MCF 10A (cell line): Measurements from ENCODE around the gene BCL2. TPM values are rescaled to one million over a fixed set of nuclear protein-coding genes. Genes with fewer than 3 reads are reported as not detected.

Experiments used
- BruUV-seq: library from RNA; stranded (reverse); fragments of 400-500 nt; replicated peaks from 2 replicates; lab custom pipeline; 2021; lab: Mats Ljungman, UMichigan
- CTCF ChIA-PET: fragments of 300-600 bp; sonication (Branson Sonifier 250); formaldehyde crosslinking; extraction: SDS; loops from one replicate; lab custom pipeline; 2021; ENCODE audit warnings: antibody characterized with exemption, inconsistent platforms; lab: Yijun Ruan, JAX
- POLR2A ChIA-PET: fragments of 300-600, 350-650 bp; sonication (Branson Sonifier 250); formaldehyde crosslinking; extraction: SDS; loops from one replicate; lab custom pipeline; 2020; ENCODE audit warnings: antibody characterized with exemption, inconsistent platforms; lab: Yijun Ruan, JAX
- DNase-seq: peaks from one replicate; pipeline ENCODE4 v3.0.0-alpha.2; 2018; ENCODE audit not compliant: unreplicated experiment
- H3K27ac Mint-ChIP-seq: one replicate; pipeline ENCODE4 v1.8.0; 2022; ENCODE audit warnings: mild to moderate bottlenecking, low read depth, mixed read lengths; ENCODE audit not compliant: unreplicated experiment
- H3K27me3 Mint-ChIP-seq: one replicate; pipeline ENCODE4 v1.8.0; 2022; ENCODE audit warnings: mixed read lengths; ENCODE audit not compliant: insufficient read depth, unreplicated experiment
- H3K36me3 Mint-ChIP-seq: one replicate; pipeline ENCODE4 v1.8.0; 2022; ENCODE audit warnings: mild to moderate bottlenecking, moderate library complexity, mixed read lengths; ENCODE audit not compliant: insufficient read depth, unreplicated experiment
- H3K4me1 Mint-ChIP-seq: one replicate; pipeline ENCODE4 v1.8.0; 2022; ENCODE audit warnings: mixed read lengths; ENCODE audit not compliant: insufficient read depth, unreplicated experiment
- H3K4me3 Mint-ChIP-seq: one replicate; pipeline ENCODE4 v1.8.0; 2022; ENCODE audit warnings: mild to moderate bottlenecking, moderate library complexity, mixed read lengths; ENCODE audit not compliant: unreplicated experiment
- H3K9me3 Mint-ChIP-seq: one replicate; pipeline ENCODE4 v1.8.0; 2022; ENCODE audit warnings: mixed read lengths; ENCODE audit not compliant: unreplicated experiment
- intact Hi-C: fragments of 100-400 bp; cut with micrococcal nuclease; formaldehyde crosslinking; loops from 2 replicates; pipeline ENCODE4 v1.14.1; 2022
- total RNA-seq: library from RNA; stranded (reverse); gene quantifications from 2 replicates; pipeline ENCODE4 v1.2.3, GENCODE V29; 2022
- TF ChIP-seq, protein P1 (sequence below): fragments of 200-600 bp; IDR thresholded peaks from one replicate; pipeline ENCODE4 v1.8.0; 2022; ENCODE audit warnings: antibody characterized with exemption, mild to moderate bottlenecking; ENCODE audit not compliant: unreplicated experiment

Gene BCL2
- total RNA-seq, 1 experiment from 2014 or later: 3.0 TPM

DNA sequence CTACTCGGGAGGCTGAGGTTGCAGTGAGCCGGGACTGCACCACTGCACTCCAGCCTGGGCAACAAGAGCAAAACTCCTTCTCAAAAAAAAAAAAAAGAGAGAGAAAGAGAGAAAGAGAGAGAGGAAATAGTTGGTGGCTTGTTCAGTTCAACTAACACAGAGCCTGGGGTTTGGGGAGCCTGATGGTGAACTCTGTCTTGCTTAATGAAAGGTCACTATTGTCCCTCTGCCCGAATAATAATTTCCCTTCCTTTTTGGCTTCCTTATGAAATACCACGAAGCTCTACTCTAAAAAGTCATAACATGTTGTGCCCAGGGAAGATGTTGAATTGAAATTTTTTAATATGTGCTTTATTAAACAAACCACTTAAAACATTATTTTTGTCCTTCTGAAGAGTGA is 17.3 kb downstream of the BCL2 start:
- no peak for DNase-seq
- H3K27ac Mint-ChIP-seq: no peak overlapping the region
- no peaks in the 10 kb centered on the region for H3K4me1 Mint-ChIP-seq
- intact Hi-C loops: no loop called here
- no peak overlapping the region for H3K4me3 Mint-ChIP-seq
- ChIA-PET POLR2A (no interaction called here), CTCF (interaction anchor here (1.2 kb wide), 1 partner anchor 25 kb away, joined by 3 read pairs; no protein-coding TSS in a partner anchor)
- H3K9me3 Mint-ChIP-seq: no peaks in the 10 kb centered on the region
- no peaks in the 10 kb centered on the region for H3K27me3 Mint-ChIP-seq
- TF ChIP-seq, protein P1, sequence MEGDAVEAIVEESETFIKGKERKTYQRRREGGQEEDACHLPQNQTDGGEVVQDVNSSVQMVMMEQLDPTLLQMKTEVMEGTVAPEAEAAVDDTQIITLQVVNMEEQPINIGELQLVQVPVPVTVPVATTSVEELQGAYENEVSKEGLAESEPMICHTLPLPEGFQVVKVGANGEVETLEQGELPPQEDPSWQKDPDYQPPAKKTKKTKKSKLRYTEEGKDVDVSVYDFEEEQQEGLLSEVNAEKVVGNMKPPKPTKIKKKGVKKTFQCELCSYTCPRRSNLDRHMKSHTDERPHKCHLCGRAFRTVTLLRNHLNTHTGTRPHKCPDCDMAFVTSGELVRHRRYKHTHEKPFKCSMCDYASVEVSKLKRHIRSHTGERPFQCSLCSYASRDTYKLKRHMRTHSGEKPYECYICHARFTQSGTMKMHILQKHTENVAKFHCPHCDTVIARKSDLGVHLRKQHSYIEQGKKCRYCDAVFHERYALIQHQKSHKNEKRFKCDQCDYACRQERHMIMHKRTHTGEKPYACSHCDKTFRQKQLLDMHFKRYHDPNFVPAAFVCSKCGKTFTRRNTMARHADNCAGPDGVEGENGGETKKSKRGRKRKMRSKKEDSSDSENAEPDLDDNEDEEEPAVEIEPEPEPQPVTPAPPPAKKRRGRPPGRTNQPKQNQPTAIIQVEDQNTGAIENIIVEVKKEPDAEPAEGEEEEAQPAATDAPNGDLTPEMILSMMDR: no peak
- BruUV-seq: no TSS peak
- no peaks in the 10 kb centered on the region for H3K36me3 Mint-ChIP-seq

DNA sequence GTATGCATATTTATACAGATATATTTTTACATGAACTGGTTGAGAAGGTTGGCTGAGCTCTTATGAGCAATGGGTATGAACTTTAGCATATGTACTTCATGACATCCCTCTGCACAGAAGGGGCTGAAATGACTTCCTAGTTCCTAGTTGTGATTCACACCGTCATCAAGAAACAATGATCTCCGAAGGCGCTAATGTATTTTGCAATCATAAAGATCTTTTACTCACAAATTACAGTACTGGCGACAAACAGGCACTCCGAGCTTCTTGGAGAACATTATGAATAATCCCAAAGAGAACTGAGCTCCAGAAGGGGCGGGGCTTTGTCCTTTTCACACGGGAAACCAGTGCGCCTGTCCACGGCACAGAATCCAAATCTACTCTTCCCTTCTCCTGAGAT is 18.1 kb downstream of the BCL2 start:
- Mint-ChIP-seq H3K4me3 (no peak overlapping the region), H3K27me3 (no peaks in the 10 kb centered on the region), H3K4me1 (no peaks in the 10 kb centered on the region), H3K9me3 (no peaks in the 10 kb centered on the region), H3K36me3 (no peaks in the 10 kb centered on the region), H3K27ac (no peak overlapping the region)
- intact Hi-C loops: no loop called here
- TF ChIP-seq, protein P1: no peak
- no peak for DNase-seq
- POLR2A ChIA-PET: no interaction called here
- BruUV-seq: no TSS peak
- CTCF ChIA-PET: interaction anchor here (0.6 to 0.9 kb wide), 3 partner anchors 13 to 610 kb away, joined by 3 read pairs; no protein-coding TSS in a partner anchor

DNA sequence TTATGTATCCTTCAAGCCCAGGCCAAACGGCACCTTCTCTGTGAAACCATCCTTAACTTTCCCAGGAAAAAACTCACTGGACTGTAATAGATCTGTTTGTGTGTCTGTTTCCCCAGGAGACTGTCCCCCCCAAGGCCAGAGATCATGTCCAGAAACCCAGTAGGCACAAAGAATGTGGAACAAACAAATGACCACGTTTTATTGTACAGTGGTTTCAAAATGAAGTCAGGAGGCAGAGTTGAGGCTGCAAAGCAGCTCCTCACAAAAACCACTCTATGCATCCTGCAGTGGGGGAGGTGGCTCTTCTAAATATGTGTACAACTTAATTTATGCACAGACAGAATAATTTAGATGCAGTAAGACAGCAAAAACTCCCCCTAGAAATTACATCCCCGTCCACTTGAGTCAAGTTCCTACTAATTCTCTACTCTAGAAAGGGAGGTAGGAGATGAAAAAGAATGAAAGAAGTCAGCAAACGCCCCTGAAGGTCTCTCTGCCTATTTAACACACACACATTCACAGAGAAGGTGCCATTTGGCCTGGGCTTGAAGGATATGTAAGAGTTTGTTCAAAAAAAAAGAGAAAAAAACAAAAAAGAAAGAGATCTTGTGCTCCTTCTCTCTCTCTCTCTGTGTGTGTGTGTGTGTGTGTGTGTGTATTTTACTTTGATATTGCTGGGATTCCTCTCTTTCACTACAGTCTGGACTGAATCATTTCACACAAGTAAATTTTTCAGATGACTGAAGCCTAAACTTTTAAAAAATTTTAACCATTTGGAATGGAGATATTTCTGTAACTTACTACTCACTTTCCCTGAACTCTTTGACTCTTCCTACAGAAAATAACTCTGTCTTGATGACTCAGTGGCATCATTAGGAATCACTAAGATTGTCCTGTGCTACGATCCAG is 19.5 kb downstream of the BCL2 start:
- Mint-ChIP-seq H3K36me3 (no peaks in the 10 kb centered on the region), H3K27ac (no peak overlapping the region), H3K4me1 (no peaks in the 10 kb centered on the region), H3K4me3 (no peak overlapping the region), H3K9me3 (no peaks in the 10 kb centered on the region), H3K27me3 (no peaks in the 10 kb centered on the region)
- intact Hi-C loops: no loop called here
- TF ChIP-seq, protein P1: no peak
- DNase-seq: no peak
- ChIA-PET CTCF (interaction anchor here (0.9 kb wide), 1 partner anchor 12 kb away, joined by 3 read pairs; no protein-coding TSS in a partner anchor), POLR2A (no interaction called here)
- no TSS peak for BruUV-seq
